ES-I3 (cell line): Measurements from ENCODE around the gene VCAM1.
"Not testable (repeated sequence)": the region's sequence is repeated elsewhere in the genome, so short reads cannot be mapped to it uniquely, and the experiment has no call there.

Source experiments
- H3K36me3 ChIP-seq: 2 replicates; pipeline ENCODE4 v1.6.1; 2013; ENCODE audit warnings: mild to moderate bottlenecking, low read length, control low read depth, moderate library complexity; ENCODE audit not compliant: insufficient read depth
- H3K4me1 ChIP-seq: 2 replicates; pipeline ENCODE4 v1.6.1; 2013; ENCODE audit warnings: mild to moderate bottlenecking, control low read depth, low read length; ENCODE audit not compliant: insufficient read depth
- H3K9ac ChIP-seq: 2 replicates; pipeline ENCODE4 v1.6.1; 2013; ENCODE audit warnings: low read depth, mild to moderate bottlenecking, low read length, moderate library complexity
- H3K9me3 ChIP-seq: 2 replicates; pipeline ENCODE4 v1.6.1; 2013; ENCODE audit warnings: mild to moderate bottlenecking, low read length, moderate library complexity; ENCODE audit not compliant: control insufficient read depth, insufficient read depth

VCAM1 gene

GRCh38 chr1:100713027-100713426 is 6.5 kb upstream of the VCAM1 start:
- H3K4me1 ChIP-seq, H3K9me3 ChIP-seq, H3K36me3 ChIP-seq, H3K9ac ChIP-seq: not testable (repeated sequence)

GRCh38 chr1:100713626-100714025 is 5.9 kb upstream of the VCAM1 start:
- H3K4me1 ChIP-seq, result no peaks in the 10 kb centered on the region
- H3K9me3 ChIP-seq, result no peaks in the 10 kb centered on the region; the same call in 1 of the 2 replicates

GRCh38 chr1:100714599-100714998 is 4.9 kb upstream of the VCAM1 start:
- peaks cover 2% of the 10 kb centered on the region; the same call in 1 of the 2 replicates for H3K4me1 ChIP-seq
- H3K9ac ChIP-seq, result no peak overlapping the region

More at GRCh38 chr1:100713626-100714025, 5.9 kb upstream of the VCAM1 start:
- Histone ChIP-seq H3K9ac (no peak overlapping the region), H3K36me3 (no peaks in the 10 kb centered on the region)

GRCh38 chr1:100717218-100717617 is 2.3 kb upstream of the VCAM1 start:
- H3K36me3 ChIP-seq, result no peaks in the 10 kb centered on the region
- no peaks in the 10 kb centered on the region; the same call in 1 of the 2 replicates for H3K9me3 ChIP-seq
- no peak overlapping the region for H3K9ac ChIP-seq
- H3K4me1 ChIP-seq, result peaks cover 2% of the 10 kb centered on the region; the same call in 1 of the 2 replicates

More at GRCh38 chr1:100714599-100714998, 4.9 kb upstream of the VCAM1 start:
- Histone ChIP-seq H3K36me3 (no peaks in the 10 kb centered on the region), H3K9me3 (no peaks in the 10 kb centered on the region; the same call in 1 of the 2 replicates)

DNA sequence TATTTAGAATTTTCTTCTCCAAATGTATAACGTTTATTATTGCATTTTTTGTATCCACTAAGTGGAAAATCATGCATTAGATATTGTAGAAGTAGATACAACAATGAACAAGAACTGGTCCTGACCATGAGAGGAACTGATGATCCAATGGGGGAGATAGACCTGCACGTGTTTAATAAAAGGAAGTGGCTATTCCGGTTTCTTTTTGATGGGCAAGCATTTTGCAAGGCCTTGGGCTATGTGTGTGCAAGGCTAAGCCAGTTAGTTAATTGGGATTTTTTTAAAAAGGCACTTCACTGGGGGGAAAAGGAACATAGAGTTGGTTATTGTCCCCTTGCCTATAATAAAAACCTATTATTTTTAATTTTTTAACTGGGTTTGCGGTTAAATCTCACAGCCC is 961 bp upstream of the VCAM1 start:
- no peaks in the 10 kb centered on the region; the same call in 1 of the 2 replicates for H3K9me3 ChIP-seq
- no peaks in the 10 kb centered on the region for H3K36me3 ChIP-seq
- H3K4me1 ChIP-seq, result peaks cover 2% of the 10 kb centered on the region; the same call in 1 of the 2 replicates
- no peak overlapping the region for H3K9ac ChIP-seq

GRCh38 chr1:100720101-100720500 is 559 bp downstream of the VCAM1 start:
- H3K9me3 ChIP-seq, result no peaks in the 10 kb centered on the region; the same call in 1 of the 2 replicates
- no peaks in the 10 kb centered on the region for H3K36me3 ChIP-seq
- no peak overlapping the region for H3K9ac ChIP-seq
- peaks cover 2% of the 10 kb centered on the region; the same call in 1 of the 2 replicates for H3K4me1 ChIP-seq

DNA sequence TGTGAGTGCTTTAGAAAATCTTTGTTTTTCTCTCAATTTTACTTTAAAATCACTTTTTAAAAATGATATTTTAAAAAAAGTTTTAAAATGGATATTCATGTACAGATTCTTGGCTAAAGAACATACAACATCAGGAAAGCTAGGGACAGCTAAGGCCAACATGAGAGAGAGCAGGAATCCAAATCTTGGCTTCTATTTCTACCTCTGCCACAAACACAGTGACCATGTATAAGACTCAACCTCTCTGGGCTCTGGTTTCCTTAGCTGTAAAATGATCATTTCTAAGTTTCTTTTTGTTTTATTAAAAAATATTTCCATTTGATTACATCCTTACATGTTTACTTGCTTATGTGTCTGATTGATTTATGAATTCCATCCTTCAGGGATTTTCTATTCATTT is 1.2 kb downstream of the VCAM1 start:
- Histone ChIP-seq H3K36me3 (no peaks in the 10 kb centered on the region), H3K9me3 (no peaks in the 10 kb centered on the region; the same call in 1 of the 2 replicates)

GRCh38 chr1:100721526-100722207 is 2.1 kb downstream of the VCAM1 start:
- peaks cover 2% of the 10 kb centered on the region; the same call in 1 of the 2 replicates for H3K4me1 ChIP-seq
- no peaks in the 10 kb centered on the region; the same call in 1 of the 2 replicates for H3K9me3 ChIP-seq
- H3K9ac ChIP-seq, result no peak overlapping the region
- H3K36me3 ChIP-seq, result no peaks in the 10 kb centered on the region

More for the DNA sequence above, 1.2 kb downstream of the VCAM1 start:
- Histone ChIP-seq H3K4me1 (peaks cover 2% of the 10 kb centered on the region; the same call in 1 of the 2 replicates), H3K9ac (no peak overlapping the region)

DNA sequence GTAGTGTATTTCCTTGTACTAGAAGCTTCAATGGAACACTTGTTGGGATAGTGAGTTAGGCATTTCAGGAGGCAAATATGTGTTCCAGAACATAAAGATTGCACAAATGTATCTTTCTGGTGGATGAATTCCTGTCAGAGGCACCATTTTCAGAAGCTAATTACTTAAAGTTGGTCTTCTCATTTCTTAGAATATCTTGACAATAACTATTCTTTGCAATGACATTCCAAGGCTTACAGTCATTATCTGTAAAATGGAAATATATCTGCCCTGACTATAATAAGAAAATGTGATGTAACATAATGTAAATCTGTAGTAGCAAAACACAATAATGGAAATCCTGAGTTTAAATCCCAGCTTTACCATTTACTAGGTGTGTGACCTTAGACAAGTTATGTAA is 2.7 kb downstream of the VCAM1 start:
- H3K9ac ChIP-seq, result no peak overlapping the region
- no peaks in the 10 kb centered on the region; the same call in 1 of the 2 replicates for H3K9me3 ChIP-seq
- peaks cover 2% of the 10 kb centered on the region; the same call in 1 of the 2 replicates for H3K4me1 ChIP-seq

DNA sequence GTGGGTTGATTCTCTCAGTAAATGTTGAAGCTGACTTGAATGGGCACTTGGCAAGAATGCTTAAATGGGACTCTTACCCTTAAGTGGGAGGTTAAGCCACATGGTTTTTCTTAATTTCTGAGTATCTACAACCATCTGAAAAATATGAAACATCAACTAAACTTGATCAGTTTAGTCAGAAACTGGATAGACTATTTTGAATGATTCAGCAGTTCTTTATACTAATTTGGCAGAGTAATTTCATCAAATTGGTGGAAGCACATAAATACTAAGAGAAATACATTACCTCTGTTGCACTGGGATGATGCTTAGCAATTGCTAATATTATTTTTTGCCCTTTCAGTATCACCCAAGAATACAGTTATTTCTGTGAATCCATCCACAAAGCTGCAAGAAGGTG is 4.7 kb downstream of the VCAM1 start:
- Histone ChIP-seq H3K36me3 (no peaks in the 10 kb centered on the region), H3K4me1 (peaks cover 1% of the 10 kb centered on the region; the same call in 1 of the 2 replicates), H3K9me3 (no peaks in the 10 kb centered on the region; the same call in 1 of the 2 replicates), H3K9ac (no peak overlapping the region)

More for the DNA sequence above, 2.7 kb downstream of the VCAM1 start:
- H3K36me3 ChIP-seq, result no peaks in the 10 kb centered on the region

- Histone ChIP-seq H3K9ac (no peak overlapping the region), H3K36me3 (no peaks in the 10 kb centered on the region), H3K9me3 (no peaks in the 10 kb centered on the region; the same call in 1 of the 2 replicates), H3K4me1 (no peaks in the 10 kb centered on the region)
Observed at GRCh38 chr1:100730130-100730529, 10.6 kb downstream of the VCAM1 start.

DNA sequence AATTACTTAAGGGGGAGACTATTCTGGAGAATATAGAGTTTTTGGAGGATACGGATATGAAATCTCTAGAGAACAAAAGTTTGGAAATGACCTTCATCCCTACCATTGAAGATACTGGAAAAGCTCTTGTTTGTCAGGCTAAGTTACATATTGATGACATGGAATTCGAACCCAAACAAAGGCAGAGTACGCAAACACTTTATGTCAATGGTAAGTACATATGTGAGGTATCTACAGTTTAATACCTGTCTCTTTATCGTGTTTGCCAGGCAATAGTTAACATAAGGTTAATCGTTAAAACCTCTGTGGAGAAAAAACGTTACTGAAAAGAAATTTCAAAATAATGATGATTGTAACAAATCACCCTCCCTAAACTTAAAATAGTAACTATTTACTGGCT is 11.8 kb downstream of the VCAM1 start:
- no peaks in the 10 kb centered on the region for H3K36me3 ChIP-seq
- H3K9ac ChIP-seq, result no peak overlapping the region
- H3K4me1 ChIP-seq, result no peaks in the 10 kb centered on the region
- no peaks in the 10 kb centered on the region for H3K9me3 ChIP-seq

DNA sequence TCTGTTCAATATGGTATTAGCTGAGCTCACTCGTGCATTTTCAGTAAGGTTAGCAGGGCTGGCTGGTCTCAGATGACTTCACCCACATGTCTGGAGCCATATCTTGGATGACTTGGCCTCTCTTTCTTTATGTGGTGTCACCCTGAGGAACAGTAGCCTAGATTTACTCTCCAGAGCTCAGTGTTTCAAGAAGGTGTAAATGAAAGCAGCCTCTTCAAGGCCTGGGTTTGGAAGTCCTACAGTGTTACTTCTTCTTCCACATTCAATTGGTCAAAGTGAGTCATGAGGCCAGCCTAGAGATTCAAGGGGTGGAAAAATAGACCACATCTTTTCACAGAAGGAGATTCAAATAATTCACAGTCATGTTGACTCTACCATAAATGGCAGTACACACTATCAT is 12.2 kb downstream of the VCAM1 start:
- Histone ChIP-seq H3K9me3 (no peaks in the 10 kb centered on the region), H3K9ac (no peak overlapping the region), H3K4me1 (no peaks in the 10 kb centered on the region), H3K36me3 (no peaks in the 10 kb centered on the region)

DNA sequence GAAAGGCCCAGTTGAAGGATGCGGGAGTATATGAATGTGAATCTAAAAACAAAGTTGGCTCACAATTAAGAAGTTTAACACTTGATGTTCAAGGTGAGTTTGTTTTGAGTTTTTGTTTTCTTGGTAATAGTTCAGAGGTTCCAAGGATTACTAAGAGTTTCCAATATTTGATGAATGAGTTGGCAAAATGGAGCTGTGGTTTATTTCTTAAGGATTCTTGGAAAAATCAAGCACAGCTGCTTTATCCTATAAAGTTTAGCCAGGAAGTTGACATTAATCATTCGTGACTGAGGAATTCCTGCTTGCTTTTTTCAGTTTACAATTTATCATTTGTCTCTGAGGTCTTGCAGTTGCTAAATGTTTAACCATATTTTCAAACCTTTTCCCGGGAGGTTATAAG is 15.1 kb downstream of the VCAM1 start:
- H3K36me3 ChIP-seq, result no peaks in the 10 kb centered on the region
- no peaks in the 10 kb centered on the region for H3K4me1 ChIP-seq
- no peaks in the 10 kb centered on the region for H3K9me3 ChIP-seq
- H3K9ac ChIP-seq, result no peak overlapping the region

DNA sequence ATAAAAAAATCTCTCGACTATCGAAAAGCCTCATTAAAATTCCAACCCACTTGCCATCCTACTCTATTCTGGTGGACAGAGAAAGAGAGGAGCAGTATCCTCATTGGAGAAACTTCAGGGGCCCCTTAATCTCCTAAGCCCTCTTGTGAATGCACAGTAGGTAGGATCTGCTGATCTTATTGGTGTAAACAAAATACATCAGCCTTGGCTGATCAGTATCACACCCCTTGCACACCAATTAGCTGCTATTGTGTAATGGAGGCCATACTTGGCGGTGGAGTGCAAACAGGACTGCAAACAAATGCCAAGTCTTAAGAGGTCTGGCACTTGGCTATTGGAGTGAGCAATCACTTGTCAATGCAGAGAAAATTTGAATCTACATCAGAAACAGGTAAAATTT is 15.7 kb downstream of the VCAM1 start:
- no peaks in the 10 kb centered on the region for H3K4me1 ChIP-seq
- no peak overlapping the region for H3K9ac ChIP-seq
- no peaks in the 10 kb centered on the region for H3K36me3 ChIP-seq
- H3K9me3 ChIP-seq, result no peaks in the 10 kb centered on the region
